WTC11 (cell line): ENCODE results near the gene GNPDA1. TPM values are rescaled to one million over a fixed set of nuclear protein-coding genes. Genes with fewer than 3 reads are reported as not detected.

ENCODE experiments used
- ATAC-seq: fragments of 200-7000 bp; cut with Tn5 transposase; 2 replicates; pipeline ENCODE4 v1.10.0; 2021; ENCODE audit warnings: mild to moderate bottlenecking, moderate library complexity
- CTCF ChIA-PET: fragments of 300-600 bp; sonication (Branson Sonifier 250); formaldehyde crosslinking; loops from one replicate; lab custom pipeline; 2021; ENCODE audit warnings: antibody characterized with exemption; lab: Charles Lee
- POLR2A ChIA-PET: fragments of 350-600 bp; sonication (Branson Sonifier 250); formaldehyde crosslinking; loops from one replicate; lab custom pipeline; 2021; ENCODE audit warnings: antibody characterized with exemption; lab: Charles Lee
- DNase-seq: peaks from one replicate; pipeline ENCODE4 v3.0.0; 2021; ENCODE audit warnings: low spot score
- H3K27ac Mint-ChIP-seq: 2 replicates; pipeline ENCODE4 v1.8.0; 2021; ENCODE audit warnings: mixed read lengths
- H3K27me3 Mint-ChIP-seq: 2 replicates; pipeline ENCODE4 v1.8.0; 2021; ENCODE audit warnings: low read depth, mild to moderate bottlenecking, moderate library complexity, mixed read lengths
- H3K36me3 Mint-ChIP-seq: 2 replicates; pipeline ENCODE4 v1.8.0; 2021; ENCODE audit warnings: mixed read lengths
- H3K4me1 Mint-ChIP-seq: 2 replicates; pipeline ENCODE4 v1.8.0; 2022; ENCODE audit warnings: mixed read lengths
- H3K4me3 Mint-ChIP-seq: 2 replicates; pipeline ENCODE4 v1.8.0; 2021; ENCODE audit warnings: mild to moderate bottlenecking, moderate library complexity, mixed read lengths
- H3K9me3 Mint-ChIP-seq: 2 replicates; pipeline ENCODE4 v1.8.0; 2021; ENCODE audit warnings: mixed read lengths
- ATF2 ChIP-seq: sonication (generic); formaldehyde crosslinking; IDR thresholded peaks from 2 replicates; pipeline ENCODE4 v1.8.1; 2022; ENCODE audit warnings: low read depth, missing genetic modification reagents, borderline replicate concordance
- CDX4 ChIP-seq: fragments of 250-450 bp; sonication (Bioruptor Pico); IDR thresholded peaks from 2 replicates; pipeline ENCODE4 v1.9.0; 2021; ENCODE audit warnings: moderate library complexity, mild to moderate bottlenecking, inconsistent platforms, borderline replicate concordance
- CREB1 ChIP-seq: sonication (generic); formaldehyde crosslinking; IDR thresholded peaks from 2 replicates; pipeline ENCODE4 v1.8.0; 2023; ENCODE audit warnings: mild to moderate bottlenecking, missing genetic modification reagents
- CTCF ChIP-seq: fragments of 200-600 bp; IDR thresholded peaks from 2 replicates; pipeline ENCODE4 v1.8.0; 2022; ENCODE audit warnings: antibody characterized with exemption
- GABPB1 ChIP-seq: sonication (generic); formaldehyde crosslinking; IDR thresholded peaks from 2 replicates; pipeline ENCODE4 v1.8.1; 2023; ENCODE audit warnings: mild to moderate bottlenecking, missing genetic modification reagents
- IRF1 ChIP-seq: sonication (generic); formaldehyde crosslinking; IDR thresholded peaks from 2 replicates; pipeline ENCODE4 v1.8.0; 2023; ENCODE audit warnings: missing genetic modification reagents
- NFE2L1 ChIP-seq: sonication (generic); formaldehyde crosslinking; IDR thresholded peaks from 2 replicates; pipeline ENCODE4 v1.8.1; 2023; ENCODE audit warnings: missing genetic modification reagents
- SMAD3 ChIP-seq: sonication (generic); formaldehyde crosslinking; IDR thresholded peaks from 2 replicates; pipeline ENCODE4 v1.8.0; 2022; ENCODE audit warnings: missing genetic modification reagents, mild to moderate bottlenecking, borderline replicate concordance
- SP1 ChIP-seq: sonication (generic); formaldehyde crosslinking; conservative IDR thresholded peaks from 2 replicates; pipeline ENCODE4 v1.8.1; 2022; ENCODE audit warnings: missing genetic modification reagents
- ZNF219 ChIP-seq: sonication (generic); formaldehyde crosslinking; IDR thresholded peaks from 2 replicates; pipeline ENCODE4 v1.8.0; 2023; ENCODE audit warnings: missing genetic modification reagents, mild to moderate bottlenecking, borderline replicate concordance
- ZNF425 ChIP-seq: fragments of 250-450 bp; sonication (Bioruptor Pico); conservative IDR thresholded peaks from 2 replicates; pipeline ENCODE4 v1.9.0; 2021; ENCODE audit warnings: mild to moderate bottlenecking
- total RNA-seq: library from RNA; stranded (reverse); gene quantifications from 3 replicates; pipeline ENCODE4 v1.2.3, GENCODE V29; 2021

GNPDA1 gene
- total RNA-seq, 1 experiment from 2014 or later, result 54.8 TPM

- POLR2A ChIA-PET, result no interaction called here
- CTCF ChIA-PET, result interaction anchor here (0.6 to 4.6 kb wide), 8 partner anchors 9 to 324 kb away, joined by 3 to 63 read pairs (median 6); partner anchors contain the start of gene RNF14
- peaks cover 2% of the 10 kb centered on the region; the same call in 1 of the 2 replicates for H3K27me3 Mint-ChIP-seq
- H3K4me3 Mint-ChIP-seq, result no peak overlapping the region
- DNase-seq, result no peak
- peaks cover 10% of the 10 kb centered on the region for H3K9me3 Mint-ChIP-seq
- H3K27ac Mint-ChIP-seq, result no peak overlapping the region
- peaks cover 6% of the 10 kb centered on the region for H3K36me3 Mint-ChIP-seq
- peaks cover 9% of the 10 kb centered on the region for H3K4me1 Mint-ChIP-seq
- no peak for ATAC-seq
- TF ChIP-seq NFE2L1 (no peak), IRF1 (CRISPR knock-in tag) (no peak), CDX4 (CRISPR knock-in tag) (no peak), SMAD3 (CRISPR knock-in tag) (no peak), CREB1 (no peak), ATF2 (CRISPR knock-in tag) (no peak), ZNF219 (no peak), GABPB1 (CRISPR knock-in tag) (no peak), SP1 (CRISPR knock-in tag) (no peak)
- TF ChIP-seq, all 79 proteins: peak for 0
Observed at GRCh38 chr5:142015781-142016533, 3.1 kb upstream of the GNPDA1 start.

GRCh38 chr5:142014911-142015584 is 2.2 kb upstream of the GNPDA1 start:
- ChIA-PET CTCF (interaction anchor here (1.2 to 4.6 kb wide), 9 partner anchors 10 to 323 kb away, joined by 3 to 63 read pairs (median 5); partner anchors contain the start of gene RNF14), POLR2A (no interaction called here)
- Mint-ChIP-seq H3K4me3 (no peak overlapping the region), H3K36me3 (peaks cover under 1% of the 10 kb centered on the region), H3K4me1 (peaks cover 9% of the 10 kb centered on the region), H3K27me3 (peaks cover 2% of the 10 kb centered on the region; the same call in 1 of the 2 replicates), H3K9me3 (peaks cover 4% of the 10 kb centered on the region), H3K27ac (no peak overlapping the region)
- ATAC-seq, result no peak
- 0 out of 2 replicates have a peak, but pooled peaks have one; percentile 32 for TF ChIP-seq CTCF
- no peak for TF ChIP-seq ZNF425
- no peak for DNase-seq
